ENCODE data around the gene API5.

API5 gene

GRCh38 chr11:43311791-43312607, at the start of gene API5:
TSS of gene API5 (plus strand) at chr11:43311996. CDS start at chr11:43312128, 132 bp downstream.
- H3K27me3 Mint-ChIP-seq (ENCODE audit: low read depth), result no peaks in the 10 kb centered on the region
- no peaks in the 10 kb centered on the region for H3K9me3 Mint-ChIP-seq
- H3K4me3 Mint-ChIP-seq, result peak within 1 kb of the TSS; percentile 93
- peak within 1 kb of the TSS; percentile 92 for H3K27ac Mint-ChIP-seq
- peaks cover 6% of the 10 kb centered on the region for H3K36me3 Mint-ChIP-seq (ENCODE audit: low read depth)
- peaks cover 35% of the 10 kb centered on the region for H3K4me1 Mint-ChIP-seq (ENCODE audit: low read depth)
- DNase-seq (ENCODE audit: low spot score), result peak; percentile 93

GRCh38 chr11:43267856-43268580, 43.8 kb upstream of the API5 start:
- Mint-ChIP-seq H3K27ac (no peak overlapping the region), H3K9me3 (no peaks in the 10 kb centered on the region), H3K4me3 (no peak overlapping the region), H3K36me3 (ENCODE audit: low read depth) (no peaks in the 10 kb centered on the region), H3K4me1 (ENCODE audit: low read depth) (peaks cover 1% of the 10 kb centered on the region), H3K27me3 (ENCODE audit: low read depth) (no peaks in the 10 kb centered on the region)
- no peak for DNase-seq (ENCODE audit: low spot score)

- H3K36me3 Mint-ChIP-seq (ENCODE audit: low read depth), result no peaks in the 10 kb centered on the region
- no peaks in the 10 kb centered on the region for H3K27me3 Mint-ChIP-seq (ENCODE audit: low read depth)
- H3K4me3 Mint-ChIP-seq, result no peak overlapping the region
- peaks cover 1% of the 10 kb centered on the region for H3K4me1 Mint-ChIP-seq (ENCODE audit: low read depth)
- H3K9me3 Mint-ChIP-seq, result no peaks in the 10 kb centered on the region
- DNase-seq (ENCODE audit: low spot score), result no peak
- no peak overlapping the region for H3K27ac Mint-ChIP-seq
Observed at GRCh38 chr11:43268786-43269185, 43.0 kb upstream of the API5 start.

DNA sequence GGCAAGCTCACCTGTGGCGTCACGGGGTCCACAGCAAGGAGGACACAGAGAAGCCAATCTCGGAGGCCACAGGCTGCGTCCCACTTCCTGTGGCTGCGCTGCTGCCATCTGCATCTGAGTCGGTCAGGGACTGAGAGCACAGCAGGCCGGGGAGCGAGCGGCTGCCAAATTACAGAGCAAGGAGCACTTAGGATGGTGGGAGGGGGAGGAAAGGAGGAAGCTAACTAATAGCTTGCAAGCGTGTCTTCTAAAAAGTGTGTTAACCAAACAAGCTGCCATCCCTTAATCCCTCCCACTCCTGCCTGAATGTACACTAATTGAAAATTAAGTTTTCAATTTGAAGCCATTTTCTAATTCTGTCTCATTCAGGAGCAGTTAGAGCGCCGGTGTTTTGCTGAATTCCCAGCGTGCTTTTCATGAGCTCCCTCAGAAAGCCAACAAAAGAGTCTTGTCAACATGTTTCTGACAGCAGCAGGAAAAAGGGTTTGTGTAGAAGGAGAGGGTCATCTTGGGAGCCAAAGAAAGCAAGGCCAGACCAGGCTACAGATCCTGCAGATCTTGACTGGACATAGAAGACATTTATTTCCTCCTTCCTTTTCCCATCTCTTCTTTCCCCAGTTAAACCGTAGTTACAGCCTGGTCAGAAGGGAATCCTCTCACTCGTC, 42.4 kb upstream of the API5 start:
- H3K27me3 Mint-ChIP-seq (ENCODE audit: low read depth), result no peaks in the 10 kb centered on the region
- no peak overlapping the region for H3K27ac Mint-ChIP-seq
- H3K9me3 Mint-ChIP-seq, result no peaks in the 10 kb centered on the region
- no peak for DNase-seq (ENCODE audit: low spot score)
- H3K4me3 Mint-ChIP-seq, result no peak overlapping the region
- H3K36me3 Mint-ChIP-seq (ENCODE audit: low read depth), result no peaks in the 10 kb centered on the region
- peaks cover 1% of the 10 kb centered on the region for H3K4me1 Mint-ChIP-seq (ENCODE audit: low read depth)

DNA sequence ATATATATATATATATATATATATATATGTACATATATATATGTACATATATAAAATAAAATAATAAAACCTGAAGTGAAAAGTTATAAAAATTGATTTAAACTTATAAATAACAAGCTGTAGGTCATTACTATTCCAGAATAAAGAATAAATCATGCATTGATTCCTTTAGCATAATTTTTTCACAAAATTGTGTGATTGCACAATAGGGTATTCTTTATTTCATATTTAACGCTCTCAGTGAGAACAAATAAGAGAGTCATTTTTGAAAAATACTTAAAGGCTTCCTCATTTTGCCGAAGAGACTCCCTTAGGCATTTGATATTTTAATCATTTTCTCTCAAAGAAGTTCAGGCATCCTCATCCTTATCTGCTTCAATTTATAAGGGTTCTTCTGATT, 41.3 kb upstream of the API5 start:
- Mint-ChIP-seq H3K9me3 (no peaks in the 10 kb centered on the region), H3K27me3 (ENCODE audit: low read depth) (no peaks in the 10 kb centered on the region), H3K27ac (no peak overlapping the region), H3K4me1 (ENCODE audit: low read depth) (peaks cover 1% of the 10 kb centered on the region), H3K36me3 (ENCODE audit: low read depth) (no peaks in the 10 kb centered on the region), H3K4me3 (no peak overlapping the region)
- no peak for DNase-seq (ENCODE audit: low spot score)

GRCh38 chr11:43278193-43278956, 33.4 kb upstream of the API5 start:
- H3K27me3 Mint-ChIP-seq (ENCODE audit: low read depth), result no peaks in the 10 kb centered on the region
- no peak overlapping the region for H3K27ac Mint-ChIP-seq
- H3K9me3 Mint-ChIP-seq, result no peaks in the 10 kb centered on the region
- H3K4me3 Mint-ChIP-seq, result no peak overlapping the region
- no peak for DNase-seq (ENCODE audit: low spot score)
- H3K36me3 Mint-ChIP-seq (ENCODE audit: low read depth), result no peaks in the 10 kb centered on the region
- H3K4me1 Mint-ChIP-seq (ENCODE audit: low read depth), result no peaks in the 10 kb centered on the region

DNA sequence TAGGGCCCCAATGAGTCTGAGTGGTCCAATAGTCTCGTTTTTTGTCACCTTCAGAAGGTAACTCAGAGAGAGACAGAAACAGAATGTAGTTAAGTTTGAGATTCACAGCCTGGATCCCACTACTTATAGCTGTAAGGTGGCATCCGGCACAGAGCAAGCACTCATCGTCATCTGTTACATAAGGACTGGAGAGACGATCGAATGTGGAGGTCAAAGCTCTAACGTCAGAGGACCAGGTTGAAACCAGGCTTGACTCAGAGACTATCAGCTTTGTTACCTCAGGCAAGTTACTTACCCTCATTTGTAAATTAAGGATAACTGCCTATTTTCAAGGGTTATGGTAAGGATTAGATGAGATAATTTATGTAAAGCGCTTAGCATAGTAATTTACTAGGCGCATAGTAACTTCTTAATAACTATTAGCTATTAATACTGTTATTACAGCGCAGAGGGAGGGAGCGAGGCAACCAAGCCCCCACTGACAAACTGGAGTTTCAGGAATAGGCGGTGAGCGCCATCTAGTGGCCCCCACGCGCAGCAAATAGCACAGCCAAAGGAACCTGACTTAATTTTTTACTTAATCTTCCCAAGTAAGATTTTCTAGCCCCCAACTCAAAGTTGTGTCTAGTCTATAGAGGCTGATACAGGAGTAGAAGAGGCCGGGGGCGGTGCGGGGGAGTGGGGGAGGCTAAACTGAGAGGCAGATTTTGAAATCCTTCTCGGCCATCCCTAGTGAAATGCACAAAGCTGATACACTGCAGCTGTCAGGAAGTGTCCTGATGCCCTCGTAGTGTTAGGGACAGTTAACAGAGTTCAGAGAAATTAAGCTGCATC, 29.0 kb upstream of the API5 start:
- H3K4me3 Mint-ChIP-seq, result no peak overlapping the region
- H3K27ac Mint-ChIP-seq, result no peak overlapping the region
- H3K9me3 Mint-ChIP-seq, result no peaks in the 10 kb centered on the region
- H3K36me3 Mint-ChIP-seq (ENCODE audit: low read depth), result no peaks in the 10 kb centered on the region
- H3K4me1 Mint-ChIP-seq (ENCODE audit: low read depth), result no peaks in the 10 kb centered on the region
- no peaks in the 10 kb centered on the region for H3K27me3 Mint-ChIP-seq (ENCODE audit: low read depth)
- no peak for DNase-seq (ENCODE audit: low spot score)

DNA sequence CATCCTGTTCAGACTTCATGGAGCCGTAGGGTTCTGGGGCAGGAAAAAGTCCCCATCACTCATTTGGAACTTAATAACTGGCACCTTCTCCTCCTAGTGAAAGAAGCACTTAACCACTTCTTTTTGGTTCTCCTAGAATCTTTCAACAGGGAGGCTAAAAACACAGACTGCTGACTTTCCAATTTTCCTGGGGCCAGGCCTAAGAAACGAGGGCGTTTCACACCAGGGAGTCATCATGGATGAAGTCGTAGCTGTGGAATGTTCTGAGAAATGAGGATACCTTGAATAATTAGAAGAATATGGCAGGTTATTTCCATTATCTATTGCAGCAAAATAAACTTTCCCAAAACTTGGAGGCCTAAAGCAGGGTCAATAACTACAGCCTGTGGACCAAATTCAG, 26.0 kb upstream of the API5 start:
- Mint-ChIP-seq H3K27me3 (ENCODE audit: low read depth) (no peaks in the 10 kb centered on the region), H3K27ac (no peak overlapping the region), H3K4me1 (ENCODE audit: low read depth) (no peaks in the 10 kb centered on the region), H3K9me3 (no peaks in the 10 kb centered on the region), H3K36me3 (ENCODE audit: low read depth) (no peaks in the 10 kb centered on the region), H3K4me3 (no peak overlapping the region)
- DNase-seq (ENCODE audit: low spot score), result no peak

DNA sequence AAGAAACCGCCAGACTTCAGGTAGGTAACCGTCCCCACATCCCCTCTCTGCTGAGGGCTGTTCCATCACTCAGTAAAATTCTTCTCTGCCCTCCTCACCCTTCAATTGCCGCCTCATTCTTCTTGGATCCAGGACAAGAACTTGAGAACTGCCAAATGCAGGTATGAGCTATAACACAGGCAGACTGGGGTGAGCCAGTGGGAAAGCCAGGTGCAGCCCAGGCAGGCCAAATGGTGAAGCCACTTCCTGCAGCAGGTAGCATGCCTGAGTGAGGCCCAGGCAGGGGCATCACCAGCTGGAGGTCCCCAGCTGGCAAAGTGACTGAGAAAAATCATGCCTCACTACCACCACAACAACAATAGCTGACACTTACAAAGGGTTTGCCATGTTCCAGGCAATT, 22.4 kb upstream of the API5 start:
- no peaks in the 10 kb centered on the region for H3K36me3 Mint-ChIP-seq (ENCODE audit: low read depth)
- H3K4me1 Mint-ChIP-seq (ENCODE audit: low read depth), result no peaks in the 10 kb centered on the region
- peaks cover 11% of the 10 kb centered on the region for H3K9me3 Mint-ChIP-seq
- no peaks in the 10 kb centered on the region for H3K27me3 Mint-ChIP-seq (ENCODE audit: low read depth)
- H3K4me3 Mint-ChIP-seq, result no peak overlapping the region
- DNase-seq (ENCODE audit: low spot score), result no peak
- H3K27ac Mint-ChIP-seq, result no peak overlapping the region

DNA sequence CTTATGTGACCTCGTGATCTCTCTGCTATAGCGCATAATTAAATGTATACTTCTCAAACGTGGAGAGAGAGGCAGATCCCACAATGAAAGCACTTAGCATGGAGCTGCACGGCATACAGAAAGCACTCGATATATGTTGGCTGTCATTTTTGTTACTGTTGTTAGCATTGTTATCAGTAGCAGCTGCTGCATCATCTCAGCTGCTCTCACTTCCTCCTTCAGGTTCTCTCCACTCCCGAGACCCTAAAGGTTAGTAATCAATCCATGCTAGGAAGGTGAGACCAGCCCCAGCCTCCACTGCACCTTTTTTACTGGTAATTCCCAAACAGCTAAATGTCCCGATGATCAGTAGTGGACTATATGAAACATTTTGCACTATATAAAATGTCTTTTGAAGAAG, 13.4 kb upstream of the API5 start:
- peaks cover 26% of the 10 kb centered on the region for H3K9me3 Mint-ChIP-seq
- no peak overlapping the region for H3K27ac Mint-ChIP-seq
- no peak overlapping the region for H3K4me3 Mint-ChIP-seq
- DNase-seq (ENCODE audit: low spot score), result no peak
- H3K36me3 Mint-ChIP-seq (ENCODE audit: low read depth), result no peaks in the 10 kb centered on the region
- peaks cover 3% of the 10 kb centered on the region for H3K27me3 Mint-ChIP-seq (ENCODE audit: low read depth)
- H3K4me1 Mint-ChIP-seq (ENCODE audit: low read depth), result no peaks in the 10 kb centered on the region

DNA sequence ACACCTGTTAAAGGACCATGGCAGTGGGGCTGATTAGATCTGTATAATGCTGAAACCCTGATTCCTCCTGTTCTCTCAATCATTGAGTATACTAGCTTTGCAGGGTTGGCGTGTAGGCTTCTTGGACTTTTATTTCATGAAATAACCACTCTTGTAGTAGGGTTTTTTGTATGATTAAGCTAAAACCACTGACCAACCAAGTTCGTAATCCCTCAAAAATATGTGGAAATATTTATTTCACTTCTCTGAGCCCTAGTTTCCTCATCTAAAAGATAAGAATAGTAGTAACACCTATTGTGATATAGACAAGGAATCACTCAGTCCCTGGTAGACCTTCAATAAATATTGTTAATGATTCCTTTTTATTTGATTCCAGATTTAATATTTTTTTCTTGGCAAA, 4.2 kb downstream of the API5 start:
- no peak for DNase-seq (ENCODE audit: low spot score)
- H3K27me3 Mint-ChIP-seq (ENCODE audit: low read depth), result no peaks in the 10 kb centered on the region
- H3K9me3 Mint-ChIP-seq, result no peaks in the 10 kb centered on the region
- H3K4me1 Mint-ChIP-seq (ENCODE audit: low read depth), result peaks cover 35% of the 10 kb centered on the region
- H3K27ac Mint-ChIP-seq, result no peak overlapping the region
- H3K36me3 Mint-ChIP-seq (ENCODE audit: low read depth), result peaks cover 16% of the 10 kb centered on the region
- no peak overlapping the region for H3K4me3 Mint-ChIP-seq

- Mint-ChIP-seq H3K9me3 (no peaks in the 10 kb centered on the region), H3K27me3 (ENCODE audit: low read depth) (no peaks in the 10 kb centered on the region), H3K4me1 (ENCODE audit: low read depth) (peaks cover 34% of the 10 kb centered on the region), H3K4me3 (no peak overlapping the region), H3K27ac (no peak overlapping the region), H3K36me3 (ENCODE audit: low read depth) (peaks cover 20% of the 10 kb centered on the region)
- DNase-seq (ENCODE audit: low spot score), result no peak
Observed at GRCh38 chr11:43316451-43316850, 4.7 kb downstream of the API5 start.

GRCh38 chr11:43327987-43328386, 16.2 kb downstream of the API5 start:
- Mint-ChIP-seq H3K4me1 (ENCODE audit: low read depth) (peaks cover 2% of the 10 kb centered on the region), H3K27me3 (ENCODE audit: low read depth) (no peaks in the 10 kb centered on the region), H3K36me3 (ENCODE audit: low read depth) (peaks cover 59% of the 10 kb centered on the region), H3K27ac (no peak overlapping the region), H3K9me3 (no peaks in the 10 kb centered on the region), H3K4me3 (no peak overlapping the region)
- DNase-seq (ENCODE audit: low spot score), result no peak

Measured in T-helper 2 cell treated with Interferon-gamma antibody and Interleukin-4, amounts not matched to agents 5 μg/mL and 100 μg/mL, for 36 hours (primary cell).